Measurements from ENCODE around the gene EYA2. TPM values are rescaled to one million over a fixed set of nuclear protein-coding genes. Genes with fewer than 3 reads are reported as not detected.

The EYA2 gene
- total RNA-seq, 1 experiment from 2014 or later: 0.25 TPM

GRCh38 chr20:47093320-47093966 is 198.8 kb downstream of the EYA2 start:
- ChIA-PET POLR2A (no interaction called here), CTCF (no interaction called here)
- intact Hi-C loops (cut with micrococcal nuclease; ENCODE audit: unreplicated experiment): no loop called here
- DNase-seq: no peak
- no peaks in the 10 kb centered on the region for H3K27me3 ChIP-seq (replicated peaks; ENCODE audit: control insufficient read depth, insufficient read depth, low read length)
- no peak overlapping the region for H3K4me3 Mint-ChIP-seq (ENCODE audit: unreplicated experiment)
- peaks cover 18% of the 10 kb centered on the region for H3K9me3 ChIP-seq
- no peak overlapping the region for H3K4me3 ChIP-seq (ENCODE audit: low read depth, low read length)
- BruUV-seq (replicated peaks): no TSS peak
- no peaks in the 10 kb centered on the region for H3K4me1 Mint-ChIP-seq (ENCODE audit: low read depth, unreplicated experiment)
- no peak for TF ChIP-seq CTCF (IDR thresholded peaks at IDR 0.05; ENCODE audit: insufficient read depth in 1 of 2, low read depth in 1 of 2, low read length in 1 of 2, severe bottlenecking in 1 of 2, unreplicated experiment in 1 of 2)
- H3K9me3 Mint-ChIP-seq (ENCODE audit: unreplicated experiment): peaks cover 24% of the 10 kb centered on the region
- H3K27me3 Mint-ChIP-seq (ENCODE audit: insufficient read depth, unreplicated experiment): peaks cover 5% of the 10 kb centered on the region
- no peaks in the 10 kb centered on the region for H3K4me1 ChIP-seq
- H3K36me3 Mint-ChIP-seq (ENCODE audit: insufficient read depth, unreplicated experiment): no peaks in the 10 kb centered on the region
- no peak overlapping the region for H3K27ac Mint-ChIP-seq (ENCODE audit: unreplicated experiment)
- no peaks in the 10 kb centered on the region for H3K36me3 ChIP-seq (ENCODE audit: control insufficient read depth, insufficient read depth, low read length)

- intact Hi-C loops (cut with micrococcal nuclease; ENCODE audit: unreplicated experiment): no loop called here
- H3K27me3 Mint-ChIP-seq (ENCODE audit: insufficient read depth, unreplicated experiment): peaks cover 9% of the 10 kb centered on the region
- H3K9me3 Mint-ChIP-seq (ENCODE audit: unreplicated experiment): peaks cover 24% of the 10 kb centered on the region
These were observed 201.0 kb downstream of the EYA2 start for GRCh38 chr20:47095690-47096089.

More at GRCh38 chr20:47095690-47096089, 201.0 kb downstream of the EYA2 start:
- no peaks in the 10 kb centered on the region for H3K36me3 Mint-ChIP-seq (ENCODE audit: insufficient read depth, unreplicated experiment)
- no peak for TF ChIP-seq CTCF (IDR thresholded peaks at IDR 0.05; ENCODE audit: insufficient read depth in 1 of 2, low read depth in 1 of 2, low read length in 1 of 2, severe bottlenecking in 1 of 2, unreplicated experiment in 1 of 2)
- ChIA-PET CTCF (no interaction called here), POLR2A (no interaction called here)
- BruUV-seq (replicated peaks): no TSS peak
- no peaks in the 10 kb centered on the region for H3K36me3 ChIP-seq (ENCODE audit: control insufficient read depth, insufficient read depth, low read length)
- H3K4me3 Mint-ChIP-seq (ENCODE audit: unreplicated experiment): no peak overlapping the region
- no peaks in the 10 kb centered on the region for H3K4me1 Mint-ChIP-seq (ENCODE audit: low read depth, unreplicated experiment)
- no peak for DNase-seq
- H3K4me1 ChIP-seq: no peaks in the 10 kb centered on the region
- H3K4me3 ChIP-seq (ENCODE audit: low read depth, low read length): no peak overlapping the region
- H3K27me3 ChIP-seq (replicated peaks; ENCODE audit: control insufficient read depth, insufficient read depth, low read length): no peaks in the 10 kb centered on the region
- H3K9me3 ChIP-seq: peaks cover 18% of the 10 kb centered on the region
- no peak overlapping the region for H3K27ac Mint-ChIP-seq (ENCODE audit: unreplicated experiment)

Data from Caco-2 (cell line).